Spleen (tissue), 11 donors: ENCODE results near the gene GLYATL3. TPM values are rescaled to one million over a fixed set of nuclear protein-coding genes. Genes with fewer than 3 reads are reported as not detected.

Source experiments
- DNase-seq: peaks from one replicate; pipeline ENCODE4 v3.0.0-alpha.2; 2020
- H3K27ac ChIP-seq, 8 donors: fragments of 200-600 bp; sonication (generic) in 7 of 8; 1 replicate in 4 of 8; 2 replicates in 4 of 8; pipeline versions ENCODE4 v1.5.0 to v1.8.0; 2016 to 2021; ENCODE audit warnings: inconsistent platforms in 4 of 8, mild to moderate bottlenecking in 4 of 8, moderate library complexity in 1 of 8
- H3K27me3 ChIP-seq, 7 donors: fragments of 200-600 bp; sonication (generic) in 6 of 7; replicated peaks in 1 of 7; 1 replicate in 4 of 7; 2 replicates in 3 of 7; pipeline versions ENCODE4 v1.5.0 to v1.8.0; 2016 to 2021; ENCODE audit warnings: inconsistent platforms in 3 of 7, mild to moderate bottlenecking in 1 of 7
- H3K36me3 ChIP-seq, 6 donors: fragments of 200-600 bp; sonication (generic) in 5 of 6; 1 replicate in 4 of 6; 2 replicates in 2 of 6; pipeline versions ENCODE4 v1.5.0 to v1.8.0; 2016 to 2021; ENCODE audit warnings: inconsistent platforms in 2 of 6
- H3K4me1 ChIP-seq, 6 donors: fragments of 200-600 bp; sonication (generic) in 5 of 6; 1 replicate in 3 of 6; 2 replicates in 3 of 6; pipeline versions ENCODE4 v1.5.0 to v1.8.0; 2016 to 2021; ENCODE audit warnings: inconsistent platforms in 3 of 6
- H3K4me3 ChIP-seq, 8 donors: fragments of 200-600 bp; sonication (generic) in 7 of 8; 1 replicate in 4 of 8; 2 replicates in 4 of 8; pipeline versions ENCODE4 v1.5.0 to v1.8.0; 2016 to 2021; ENCODE audit warnings: inconsistent platforms in 4 of 8, mild to moderate bottlenecking in 4 of 8, moderate library complexity in 2 of 8
- H3K9me3 ChIP-seq, 8 donors: fragments of 200-600 bp; sonication (generic) in 7 of 8; 1 replicate in 4 of 8; 2 replicates in 4 of 8; pipeline versions ENCODE4 v1.5.0 to v1.8.0; 2016 to 2021; ENCODE audit warnings: inconsistent platforms in 4 of 8
- CTCF ChIP-seq, 11 experiments: fragments of 200-600 bp in 7 of 11; fragments of 450-650 bp in 4 of 11; sonication (generic) in 4 of 11; IDR thresholded peaks in 8 of 11; conservative IDR thresholded peaks in 3 of 11; 1 replicate in 7 of 11; 2 replicates in 4 of 11; pipeline versions ENCODE4 v1.4.0 to v1.8.0; 2016 to 2021; ENCODE audit warnings: antibody characterized with exemption in 11 of 11, inconsistent platforms in 4 of 11, mild to moderate bottlenecking in 1 of 11
- POLR2A ChIP-seq, 3 donors: fragments of 450-650 bp; IDR thresholded peaks; one replicate each; pipeline ENCODE4 v1.5.1; 2017; ENCODE audit warnings: antibody characterized with exemption in 3 of 3, mild to moderate bottlenecking in 1 of 3
- POLR2AphosphoS5 ChIP-seq, 3 donors: sonication (generic); formaldehyde crosslinking; IDR thresholded peaks; one replicate each; pipeline ENCODE4 v1.5.1; 2017; ENCODE audit warnings: antibody characterized with exemption in 3 of 3
- WGBS, 5 donors: extraction: QIAGEN DNeasy Blood & Tissue Kit in 3 of 5; methylation state at CpG; one replicate each; pipeline versions ENCODE4 v1.1.5 to v1.1.7; 2013 to 2018; 5-methylcytosine and 5-hydroxymethylcytosine counted together
- intact Hi-C: fragments of 100-400 bp; cut with DNase I; formaldehyde crosslinking; loops from one replicate; pipeline ENCODE4 v1.15.0; 2023; ENCODE audit warnings: low total_unique reads
- polyA plus RNA-seq, 3 donors: library from polyadenylated mRNA; stranded (reverse); fragments of 200-250 nt; gene quantifications; one replicate each; pipeline ENCODE4 v1.2.1, GENCODE V29; 2013
- total RNA-seq, 7 donors: library from RNA; depleted of rRNA in 3 of 7; stranded (reverse); fragments of >200 nt in 3 of 7; fragmentation: NEBNext Ultra II Directional in 4 of 7; extraction: Animal tissue kit (Norgen Biotek cat#: 25700) in 4 of 7; gene quantifications; one replicate each; pipeline versions ENCODE4 v1.1.0 to v1.2.1, GENCODE V29; 2016 to 2021
- donor health status: healthy with polysubstance abuse.
- donor health status: DM: no; HTN: no; CAD: no; lungs with moderate emphysema.
- donor health status: DM: no; HTN: no; CAD: no.
- donor health status: Bipolar disorder and iron deficiency.
- donor health status: healthy.
- donor health status: DM: no; HTN: no; CAD: no.
- donor health status: DM: yes; HTN: yes; CAD: no.

GLYATL3 gene
- total and polyA plus RNA-seq, 10 donors: not detected

- Histone ChIP-seq H3K27me3 (no peaks in the 10 kb centered on the region), H3K27ac (peak overlapping the region in 1 of 8 donors; percentile 89), H3K9me3 (no peaks in the 10 kb centered on the region), H3K4me3 (peak overlapping the region; percentile 53 to 92 (median 74)), H3K4me1 (peaks cover 17 to 82% (median 49%) of the 10 kb centered on the region in 6 donors), H3K36me3 (peaks cover 0 to 22% (median 9%) of the 10 kb centered on the region in 6 donors)
- intact Hi-C loops: no loop called here
- DNase-seq: no peak
- TF ChIP-seq CTCF (IDR thresholded peaks at IDR 0.05 in 8 of 11, conservative IDR thresholded peaks at IDR 0.05 in 3 of 11): no peak
- no peak for TF ChIP-seq POLR2AphosphoS5 (IDR thresholded peaks at IDR 0.05)
- WGBS, 5 donors: 27 to 50% (median 38%) methylated on average over 3 of the region's 3 CpGs
These were observed 37.7 kb upstream of the GLYATL3 start for GRCh38 chr6:49462071-49462470.

- no peak for DNase-seq
- intact Hi-C loops: no loop called here
- 1 to 4% (median 3%) methylated on average over 7 of the region's 7 CpGs for WGBS, 5 donors
- no peaks in the 10 kb centered on the region for H3K9me3 ChIP-seq
- H3K27ac ChIP-seq: peak overlapping the region; percentile 55 to 89 (median 82)
- H3K4me3 ChIP-seq: peak overlapping the region; percentile 53 to 92 (median 74)
- H3K4me1 ChIP-seq: peaks cover 17 to 82% (median 49%) of the 10 kb centered on the region in 6 donors
- TF ChIP-seq CTCF (IDR thresholded peaks at IDR 0.05 in 8 of 11, conservative IDR thresholded peaks at IDR 0.05 in 3 of 11): no peak
- no peak for TF ChIP-seq POLR2A (IDR thresholded peaks at IDR 0.05)
- no peak for TF ChIP-seq POLR2AphosphoS5 (IDR thresholded peaks at IDR 0.05)
- peaks cover 0 to 17% (median 6%) of the 10 kb centered on the region in 6 donors for H3K36me3 ChIP-seq
- H3K27me3 ChIP-seq: no peaks in the 10 kb centered on the region
These were observed 37.2 kb upstream of the GLYATL3 start for GRCh38 chr6:49462599-49462926.

- TF ChIP-seq POLR2A (IDR thresholded peaks at IDR 0.05) (no peak), CTCF (IDR thresholded peaks at IDR 0.05 in 8 of 11, conservative IDR thresholded peaks at IDR 0.05 in 3 of 11) (peak in 1 of 11 experiments; percentile 9), POLR2AphosphoS5 (IDR thresholded peaks at IDR 0.05) (peak; percentile 93 to 96 (median 95))
- Histone ChIP-seq H3K9me3 (no peaks in the 10 kb centered on the region), H3K27ac (peak within 1 kb of the TSS; percentile 55 to 89 (median 82)), H3K36me3 (peaks cover 0 to 12% (median 6%) of the 10 kb centered on the region in 6 donors), H3K4me3 (peak within 1 kb of the TSS; percentile 53 to 92 (median 74)), H3K27me3 (no peaks in the 10 kb centered on the region), H3K4me1 (peaks cover 17 to 79% (median 49%) of the 10 kb centered on the region in 6 donors)
- peak; percentile 96 for DNase-seq
- intact Hi-C loops: no loop called here
- 0 to 1% (median 0%) methylated on average over 33 to 37 of the region's 37 CpGs for WGBS, 5 donors
These were observed 36.7 kb upstream of the GLYATL3 start, which contains the start of the genes CENPQ and MMUT for GRCh38 chr6:49462927-49463611. Gene CENPQ (plus strand): TSS chr6:49463370. CDS start chr6:49470177, 6,807 bp downstream. Gene MMUT (minus strand): TSS chr6:49463253. CDS start chr6:49459466, 3,787 bp downstream.

- no peak for DNase-seq
- peak overlapping the region; percentile 55 to 89 (median 82) for H3K27ac ChIP-seq
- TF ChIP-seq POLR2A (IDR thresholded peaks at IDR 0.05): no peak
- no peak for TF ChIP-seq POLR2AphosphoS5 (IDR thresholded peaks at IDR 0.05)
- TF ChIP-seq CTCF (IDR thresholded peaks at IDR 0.05 in 8 of 11, conservative IDR thresholded peaks at IDR 0.05 in 3 of 11): no peak
- H3K4me3 ChIP-seq: peak overlapping the region; percentile 53 to 92 (median 74)
- WGBS, 5 donors: 0 to 1% (median 0%) methylated on average over 4 of the region's 4 CpGs
- peaks cover 17 to 78% (median 49%) of the 10 kb centered on the region in 6 donors for H3K4me1 ChIP-seq
- H3K27me3 ChIP-seq: no peaks in the 10 kb centered on the region
- H3K36me3 ChIP-seq: peaks cover 0 to 7% (median 3%) of the 10 kb centered on the region in 6 donors
- intact Hi-C loops: no loop called here
- no peaks in the 10 kb centered on the region for H3K9me3 ChIP-seq
These were observed 36.1 kb upstream of the GLYATL3 start for GRCh38 chr6:49463612-49463967.
